WERI-Rb-1 (cell line): ENCODE data around the gene WNT11.

Experiments
- DNase-seq: peaks from one replicate; pipeline ENCODE4 v3.0.0-alpha.2; 2020
- H3K27ac ChIP-seq: fragments of 250-450 bp; sonication (Bioruptor Pico); 2 replicates; pipeline ENCODE4 v1.5.1; 2020; ENCODE audit warnings: mild to moderate bottlenecking, moderate library complexity
- H3K27me3 ChIP-seq: fragments of 250-450 bp; sonication (Bioruptor Pico); 2 replicates; pipeline ENCODE4 v1.5.1; 2021; ENCODE audit warnings: mild to moderate bottlenecking, low read depth, moderate library complexity; ENCODE audit not compliant: insufficient read depth, severe bottlenecking
- H3K36me3 ChIP-seq: fragments of 250-450 bp; sonication (Bioruptor Pico); 2 replicates; pipeline ENCODE4 v1.5.1; 2020; ENCODE audit warnings: mild to moderate bottlenecking, moderate library complexity
- H3K4me3 ChIP-seq: 2 replicates; pipeline ENCODE4 v1.5.1; 2011; ENCODE audit warnings: low read depth, mild to moderate bottlenecking, control low read depth, low read length
- H3K9me3 ChIP-seq: fragments of 250-450 bp; sonication (Bioruptor Pico); 2 replicates; pipeline ENCODE4 v1.5.1; 2021; ENCODE audit warnings: mild to moderate bottlenecking, moderate library complexity; ENCODE audit not compliant: severe bottlenecking
- TF ChIP-seq, protein P1 (sequence below): IDR thresholded peaks from 2 replicates; pipeline ENCODE4 v1.5.1; 2011; ENCODE audit warnings: low read depth, mild to moderate bottlenecking, control low read depth, inconsistent platforms, low read length

The WNT11 gene

GRCh38 chr11:76177250-76177686, 29.0 kb downstream of the WNT11 start:
- TF ChIP-seq, protein P1, sequence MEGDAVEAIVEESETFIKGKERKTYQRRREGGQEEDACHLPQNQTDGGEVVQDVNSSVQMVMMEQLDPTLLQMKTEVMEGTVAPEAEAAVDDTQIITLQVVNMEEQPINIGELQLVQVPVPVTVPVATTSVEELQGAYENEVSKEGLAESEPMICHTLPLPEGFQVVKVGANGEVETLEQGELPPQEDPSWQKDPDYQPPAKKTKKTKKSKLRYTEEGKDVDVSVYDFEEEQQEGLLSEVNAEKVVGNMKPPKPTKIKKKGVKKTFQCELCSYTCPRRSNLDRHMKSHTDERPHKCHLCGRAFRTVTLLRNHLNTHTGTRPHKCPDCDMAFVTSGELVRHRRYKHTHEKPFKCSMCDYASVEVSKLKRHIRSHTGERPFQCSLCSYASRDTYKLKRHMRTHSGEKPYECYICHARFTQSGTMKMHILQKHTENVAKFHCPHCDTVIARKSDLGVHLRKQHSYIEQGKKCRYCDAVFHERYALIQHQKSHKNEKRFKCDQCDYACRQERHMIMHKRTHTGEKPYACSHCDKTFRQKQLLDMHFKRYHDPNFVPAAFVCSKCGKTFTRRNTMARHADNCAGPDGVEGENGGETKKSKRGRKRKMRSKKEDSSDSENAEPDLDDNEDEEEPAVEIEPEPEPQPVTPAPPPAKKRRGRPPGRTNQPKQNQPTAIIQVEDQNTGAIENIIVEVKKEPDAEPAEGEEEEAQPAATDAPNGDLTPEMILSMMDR: no peak
- Histone ChIP-seq H3K36me3 (no peaks in the 10 kb centered on the region), H3K27ac (no peak overlapping the region), H3K27me3 (no peaks in the 10 kb centered on the region), H3K4me3 (no peak overlapping the region), H3K9me3 (no peaks in the 10 kb centered on the region)
- no peak for DNase-seq

GRCh38 chr11:76176463-76176862, 29.8 kb downstream of the WNT11 start:
- TF ChIP-seq, protein P1: no peak
- Histone ChIP-seq H3K27me3 (no peaks in the 10 kb centered on the region), H3K4me3 (no peak overlapping the region), H3K27ac (no peak overlapping the region), H3K36me3 (no peaks in the 10 kb centered on the region), H3K9me3 (no peaks in the 10 kb centered on the region)
- no peak for DNase-seq

GRCh38 chr11:76175783-76176182, 30.5 kb downstream of the WNT11 start:
- DNase-seq: no peak

GRCh38 chr11:76174330-76174729, 32.0 kb downstream of the WNT11 start:
- no peak overlapping the region for H3K4me3 ChIP-seq
- H3K36me3 ChIP-seq: no peaks in the 10 kb centered on the region
- no peaks in the 10 kb centered on the region for H3K27me3 ChIP-seq
- H3K9me3 ChIP-seq: no peaks in the 10 kb centered on the region
- no peak for DNase-seq
- TF ChIP-seq, protein P1: no peak
- no peak overlapping the region for H3K27ac ChIP-seq

More at GRCh38 chr11:76175783-76176182, 30.5 kb downstream of the WNT11 start:
- Histone ChIP-seq H3K9me3 (no peaks in the 10 kb centered on the region), H3K4me3 (no peak overlapping the region), H3K36me3 (no peaks in the 10 kb centered on the region), H3K27ac (no peak overlapping the region), H3K27me3 (no peaks in the 10 kb centered on the region)
- TF ChIP-seq, protein P1: no peak

DNA sequence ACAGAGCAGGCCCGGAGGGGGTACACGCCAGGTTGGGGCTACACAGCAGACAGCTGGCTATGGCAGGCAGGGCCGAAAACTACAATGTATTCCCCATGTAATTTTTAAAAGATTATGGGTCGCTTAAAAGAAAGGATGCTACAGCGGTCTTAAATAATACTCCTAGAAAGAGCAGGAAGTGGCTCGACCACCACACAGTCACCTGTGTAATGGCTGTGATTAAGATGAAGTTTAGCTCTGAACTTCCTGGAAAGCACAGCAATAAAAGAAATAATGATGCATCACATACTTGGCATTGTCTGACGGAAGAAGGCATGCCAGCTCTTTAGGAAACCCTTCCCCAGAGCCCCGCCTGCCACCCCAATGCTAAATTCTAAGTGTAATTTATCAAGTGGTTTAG, 32.6 kb downstream of the WNT11 start:
- TF ChIP-seq, protein P1: no peak
- Histone ChIP-seq H3K36me3 (no peaks in the 10 kb centered on the region), H3K4me3 (no peak overlapping the region), H3K27me3 (no peaks in the 10 kb centered on the region), H3K9me3 (no peaks in the 10 kb centered on the region), H3K27ac (no peak overlapping the region)
- no peak for DNase-seq

GRCh38 chr11:76172583-76172982, 33.7 kb downstream of the WNT11 start:
- peak overlapping the region; percentile 42 for H3K27ac ChIP-seq
- no peaks in the 10 kb centered on the region for H3K9me3 ChIP-seq
- peak; percentile 86 for DNase-seq
- H3K36me3 ChIP-seq: no peaks in the 10 kb centered on the region
- no peaks in the 10 kb centered on the region for H3K27me3 ChIP-seq
- TF ChIP-seq, protein P1: no peak
- no peak overlapping the region for H3K4me3 ChIP-seq
